CD4-positive, alpha-beta T cell (primary cell): Measurements from ENCODE around the gene DOCK2. TPM values are rescaled to one million over a fixed set of nuclear protein-coding genes. Genes with fewer than 3 reads are reported as not detected.

Experiments used
- ATAC-seq: fragments of 200-7000 bp; cut with Tn5 transposase; one replicate; pipeline ENCODE4 v1.10.0; 2022; ENCODE audit warnings: mild to moderate bottlenecking; ENCODE audit not compliant: poor library complexity
- CTCF ChIA-PET: fragments of 350-600 bp; sonication (Branson Sonifier 250); formaldehyde crosslinking; loops from one replicate; lab custom pipeline; 2021; ENCODE audit warnings: antibody characterized with exemption, inconsistent platforms; lab: Charles Lee
- POLR2A ChIA-PET: fragments of 350-600 bp; sonication (Branson Sonifier 250); formaldehyde crosslinking; loops from one replicate; lab custom pipeline; 2021; ENCODE audit warnings: antibody characterized with exemption, inconsistent platforms; lab: Charles Lee
- DNase-seq, 14 experiments: peaks; one replicate each; pipeline ENCODE4 v3.0.0-alpha.2; 2013 to 2020; ENCODE audit warnings: mixed read lengths in 2 of 14
- H3K27ac ChIP-seq, 2 donors: one replicate each; pipeline versions ENCODE4 v1.5.1 to v1.7.0; 2013; ENCODE audit warnings: low read length in 2 of 2, low read depth in 1 of 2, mild to moderate bottlenecking in 1 of 2
- H3K27me3 ChIP-seq, 2 experiments: 1 replicate in 1 of 2; 2 replicates in 1 of 2; pipeline versions ENCODE4 v1.6.1 to v1.7.0; 2013; ENCODE audit warnings: low read length in 2 of 2, control low read depth in 1 of 2, mild to moderate bottlenecking in 1 of 2, moderate library complexity in 1 of 2; ENCODE audit not compliant: insufficient read depth in 2 of 2, control insufficient read depth in 1 of 2
- H3K36me3 ChIP-seq: one replicate; pipeline ENCODE4 v1.6.1; 2013; ENCODE audit warnings: low read length, control low read depth; ENCODE audit not compliant: insufficient read depth
- H3K4me1 ChIP-seq: one replicate; pipeline ENCODE4 v1.6.1; 2013; ENCODE audit warnings: low read length, control low read depth; ENCODE audit not compliant: insufficient read depth
- H3K4me3 ChIP-seq: one replicate; pipeline ENCODE4 v1.5.1; 2013; ENCODE audit warnings: mild to moderate bottlenecking, low read length, moderate library complexity
- H3K9me3 ChIP-seq, 2 experiments: 1 replicate in 1 of 2; 2 replicates in 1 of 2; pipeline versions ENCODE4 v1.6.1 to v1.7.0; 2013; ENCODE audit warnings: low read length in 2 of 2, mild to moderate bottlenecking in 2 of 2, control low read depth in 1 of 2, moderate library complexity in 1 of 2; ENCODE audit not compliant: control insufficient read depth in 1 of 2, insufficient read depth in 1 of 2
- H3K27ac Mint-ChIP-seq: one replicate; pipeline ENCODE4 v1.8.0; 2020; ENCODE audit warnings: mixed read lengths
- H3K27me3 Mint-ChIP-seq: one replicate; pipeline ENCODE4 v1.8.0; 2021; ENCODE audit warnings: mixed read lengths
- H3K36me3 Mint-ChIP-seq: one replicate; pipeline ENCODE4 v1.8.0; 2021; ENCODE audit warnings: low read depth, mixed read lengths
- H3K4me1 Mint-ChIP-seq: one replicate; pipeline ENCODE4 v1.8.0; 2021; ENCODE audit warnings: low read depth, mixed read lengths
- H3K4me3 Mint-ChIP-seq: one replicate; pipeline ENCODE4 v1.8.0; 2020; ENCODE audit warnings: mild to moderate bottlenecking, mixed read lengths
- H3K9me3 Mint-ChIP-seq: one replicate; pipeline ENCODE4 v1.8.0; 2020; ENCODE audit warnings: mixed read lengths
- CTCF ChIP-seq: fragments of 200-600 bp; IDR thresholded peaks from one replicate; pipeline ENCODE4 v1.8.0; 2022; ENCODE audit warnings: antibody characterized with exemption, mild to moderate bottlenecking
- intact Hi-C, 2 experiments: fragments of 100-400 bp; cut with DNase I in 1 of 2; cut with micrococcal nuclease in 1 of 2; formaldehyde crosslinking; loops; one replicate each; pipeline versions ENCODE4 v1.15.1 to v1.9.0; 2023 to 2025; cut with DNase I, micrococcal nuclease
- total RNA-seq, 174 experiments: library from RNA in 2 of 174; stranded (reverse) in 2 of 174; gene quantifications; one replicate each; pipeline ENCODE4 v1.2.3 and lab custom pipeline; 2021 to 2026

DOCK2 gene
- total RNA-seq, 2 experiments from 2014 or later, result 220 to 229 TPM

- Mint-ChIP-seq H3K4me1 (peaks cover 17% of the 10 kb centered on the region), H3K9me3 (no peaks in the 10 kb centered on the region), H3K27ac (no peak overlapping the region), H3K36me3 (peaks cover 35% of the 10 kb centered on the region), H3K27me3 (no peaks in the 10 kb centered on the region), H3K4me3 (no peak overlapping the region)
- Histone ChIP-seq H3K4me3 (no peak overlapping the region), H3K9me3 (peaks cover 0 to 4% of the 10 kb centered on the region in 2 experiments), H3K27ac (no peak overlapping the region), H3K27me3 (no peaks in the 10 kb centered on the region), H3K4me1 (no peaks in the 10 kb centered on the region), H3K36me3 (peaks cover 5% of the 10 kb centered on the region)
- no peak for TF ChIP-seq CTCF
- ChIA-PET CTCF (no interaction called here), POLR2A (no interaction called here)
- no peak for ATAC-seq
- intact Hi-C loops, result no loop called here
- DNase-seq, result no peak
These were observed 305.1 kb downstream of the DOCK2 start for GRCh38 chr5:169942181-169942580.

- Histone ChIP-seq H3K4me3 (no peak overlapping the region), H3K9me3 (peaks cover 0 to 4% of the 10 kb centered on the region in 2 experiments), H3K27me3 (no peaks in the 10 kb centered on the region), H3K36me3 (peaks cover 9% of the 10 kb centered on the region), H3K27ac (no peak overlapping the region), H3K4me1 (no peaks in the 10 kb centered on the region)
- TF ChIP-seq CTCF, result no peak
- Mint-ChIP-seq H3K36me3 (peaks cover 30% of the 10 kb centered on the region), H3K27ac (no peak overlapping the region), H3K9me3 (no peaks in the 10 kb centered on the region), H3K27me3 (no peaks in the 10 kb centered on the region), H3K4me1 (peaks cover 15% of the 10 kb centered on the region), H3K4me3 (no peak overlapping the region)
- intact Hi-C loops, result no loop called here
- POLR2A ChIA-PET, result no interaction called here
- no peak for ATAC-seq
- CTCF ChIA-PET, result no interaction called here
- no peak for DNase-seq
These were observed 306.0 kb downstream of the DOCK2 start for GRCh38 chr5:169943026-169943425.

GRCh38 chr5:169944115-169944514 lies 307.0 kb downstream of the DOCK2 start:
- intact Hi-C loops, result no loop called here
- no peaks in the 10 kb centered on the region for H3K27me3 ChIP-seq
- CTCF ChIA-PET, result no interaction called here
- DNase-seq, result no peak
- POLR2A ChIA-PET, result no interaction called here
- H3K27ac ChIP-seq, result no peak overlapping the region
- no peak overlapping the region for H3K27ac Mint-ChIP-seq
- H3K4me1 ChIP-seq, result no peaks in the 10 kb centered on the region
- no peak for TF ChIP-seq CTCF
- peaks cover 9% of the 10 kb centered on the region for H3K36me3 ChIP-seq
- no peak for ATAC-seq
- H3K9me3 ChIP-seq, result peaks cover 0 to 4% of the 10 kb centered on the region in 2 experiments
- peaks cover 15% of the 10 kb centered on the region for H3K4me1 Mint-ChIP-seq
- no peak overlapping the region for H3K4me3 ChIP-seq
- no peaks in the 10 kb centered on the region for H3K9me3 Mint-ChIP-seq
- no peaks in the 10 kb centered on the region for H3K27me3 Mint-ChIP-seq
- peaks cover 36% of the 10 kb centered on the region for H3K36me3 Mint-ChIP-seq
- no peak overlapping the region for H3K4me3 Mint-ChIP-seq
